GM23338 (cell line): Measurements from ENCODE around the gene COX6B2.

Source experiments
- CREB1 ChIP-seq: fragments of 250-450 bp; sonication (Bioruptor Pico); IDR thresholded peaks from 2 replicates; pipeline ENCODE4 v1.5.0; 2020; ENCODE audit warnings: low read depth, mild to moderate bottlenecking, moderate library complexity
- CTCF ChIP-seq, 2 experiments: fragments of 200-600 bp in 1 of 2; sonication (generic) in 1 of 2; conservative IDR thresholded peaks; 2 replicates each; pipeline versions ENCODE4 v1.5.1 to v1.6.1; 2016 to 2017; ENCODE audit warnings: antibody characterized with exemption in 2 of 2, low read depth in 2 of 2, mild to moderate bottlenecking in 2 of 2, moderate library complexity in 1 of 2
- EZH2 ChIP-seq: fragments of 200-600 bp; sonication (generic); IDR thresholded peaks from one replicate; pipeline ENCODE4 v1.8.0; 2017; ENCODE audit warnings: antibody characterized with exemption, mild to moderate bottlenecking, low read depth; ENCODE audit not compliant: unreplicated experiment
- EZH2phosphoT487 ChIP-seq: fragments of 200-600 bp; sonication (generic); IDR thresholded peaks from one replicate; pipeline ENCODE4 v1.8.1; 2018; ENCODE audit warnings: antibody characterized with exemption; ENCODE audit not compliant: unreplicated experiment
- JUNB ChIP-seq: IDR thresholded peaks from one replicate; pipeline ENCODE4 v1.6.1; 2016; ENCODE audit warnings: antibody characterized with exemption; ENCODE audit not compliant: unreplicated experiment
- NANOG ChIP-seq: IDR thresholded peaks from 2 replicates; pipeline ENCODE4 v1.6.1; 2016; ENCODE audit warnings: antibody characterized with exemption, borderline replicate concordance
- POLR2AphosphoS5 ChIP-seq: IDR thresholded peaks from 2 replicates; pipeline ENCODE4 v1.6.1; 2016; ENCODE audit warnings: antibody characterized with exemption, low read depth
- REST ChIP-seq: IDR thresholded peaks from one replicate; pipeline ENCODE4 v1.6.1; 2018; ENCODE audit warnings: antibody characterized with exemption; ENCODE audit not compliant: unreplicated experiment
- STAT1 ChIP-seq: IDR thresholded peaks from one replicate; pipeline ENCODE4 v1.6.1; 2016; ENCODE audit warnings: antibody characterized with exemption; ENCODE audit not compliant: unreplicated experiment
- ZNF114 ChIP-seq: fragments of 250-450 bp; sonication (Bioruptor Pico); IDR thresholded peaks from 2 replicates; pipeline ENCODE4 v1.5.0; 2020; ENCODE audit warnings: mild to moderate bottlenecking, moderate library complexity
- ZNF331 ChIP-seq: fragments of 250-450 bp; sonication (Bioruptor Pico); IDR thresholded peaks from 2 replicates; pipeline ENCODE4 v1.5.0; 2020; ENCODE audit warnings: low read depth, mild to moderate bottlenecking, moderate library complexity
- ZNF462 ChIP-seq: fragments of 250-450 bp; sonication (Bioruptor Pico); IDR thresholded peaks from 2 replicates; pipeline ENCODE4 v1.5.0; 2020; ENCODE audit warnings: mild to moderate bottlenecking, moderate library complexity

GRCh38 chr19:55390461-55390880 lies 36.0 kb upstream of the COX6B2 start:
- no peak for TF ChIP-seq CTCF (conservative IDR thresholded peaks at IDR 0.05; ENCODE audit: low read depth in 2 of 2)
- no peak for TF ChIP-seq CREB1 (CRISPR knock-in tag)
- TF ChIP-seq STAT1: no peak
- no peak; the same call in 1 of the 2 replicates for TF ChIP-seq POLR2AphosphoS5
- no peak for TF ChIP-seq EZH2
- TF ChIP-seq ZNF331: no peak
- TF ChIP-seq REST: no peak
- no peak for TF ChIP-seq JUNB
- no peak for TF ChIP-seq EZH2phosphoT487
- no peak for TF ChIP-seq ZNF114 (CRISPR knock-in tag)
- TF ChIP-seq ZNF462 (CRISPR knock-in tag): no peak
- TF ChIP-seq NANOG: no peak
